IMR-90 (cell line): ENCODE measurements around the gene SRGAP3.

ENCODE experiments used
- CTCF ChIP-seq: conservative IDR thresholded peaks from 2 replicates; pipeline ENCODE4 v1.5.1; 2012; ENCODE audit warnings: mild to moderate bottlenecking, low read depth, low read length, improper control_type of control experiment
- POLR2A ChIP-seq: IDR thresholded peaks from 2 replicates; pipeline ENCODE4 v1.6.1; 2012; ENCODE audit warnings: mild to moderate bottlenecking, low read depth, low read length
- SMC3 ChIP-seq: fragments of 150-350 bp; IDR thresholded peaks from 2 replicates; pipeline ENCODE4 v1.6.1; 2016; ENCODE audit warnings: low read depth, mild to moderate bottlenecking, antibody characterized with exemption, low read length, moderate library complexity

GRCh38 chr3:9203317-9203716, 46.1 kb downstream of the SRGAP3 start:
- TF ChIP-seq CTCF (no peak), POLR2A (no peak), SMC3 (no peak)
